Retinal pigment epithelial cell (primary cell): ENCODE data around the gene PDE6B.
"Not testable (repeated sequence)": the region's sequence is repeated elsewhere in the genome, so short reads cannot be mapped to it uniquely, and the experiment has no call there.

Experiments
- DNase-seq: peaks from one replicate; pipeline ENCODE4 v3.0.0-alpha.2; 2010; ENCODE audit warnings: low read depth
- H3K4me3 ChIP-seq: 2 replicates; pipeline ENCODE4 v1.5.1; 2011; ENCODE audit warnings: mild to moderate bottlenecking, low read length, control low read depth, moderate library complexity
- TF ChIP-seq, protein P1 (sequence below): conservative IDR thresholded peaks from 2 replicates; pipeline ENCODE4 v1.5.1; 2011; ENCODE audit warnings: low read depth, low read length, control low read depth, inconsistent platforms

Gene PDE6B

DNA sequence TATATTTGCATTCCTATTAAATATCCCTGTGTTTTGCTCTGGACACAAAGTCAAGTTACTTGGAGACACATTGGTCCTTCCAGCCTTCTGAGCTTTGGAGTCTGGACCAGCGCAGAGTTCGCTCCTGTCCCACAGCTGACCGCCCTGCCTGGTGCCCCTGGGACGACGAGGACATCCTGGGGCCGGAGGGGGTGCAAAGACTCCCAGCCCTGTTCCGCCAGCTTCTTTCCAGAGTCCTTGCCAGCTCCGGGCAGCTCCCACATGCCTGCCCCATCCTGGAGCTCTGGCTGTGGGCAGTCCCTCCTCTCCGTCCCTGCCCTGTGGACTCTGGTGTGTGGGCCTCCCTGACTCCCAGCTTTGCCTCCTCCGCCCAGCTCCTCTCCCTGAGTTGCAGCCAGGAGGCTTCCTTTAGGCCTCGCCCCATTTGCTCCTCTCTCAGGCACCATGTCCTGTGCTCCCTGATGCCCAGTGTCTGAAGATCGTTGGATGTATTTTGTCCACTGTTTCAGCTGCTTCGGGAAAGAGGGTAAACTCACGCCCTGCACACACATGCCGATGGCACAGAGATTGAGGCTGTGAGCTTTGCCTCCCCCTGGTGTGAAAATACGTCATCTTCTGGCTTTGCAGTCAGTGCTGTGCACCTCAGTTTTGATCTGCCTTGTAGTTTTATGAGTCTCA lies 75.4 kb downstream of the PDE6B start:
- H3K4me3 ChIP-seq = no peak overlapping the region
- no peak for DNase-seq
- TF ChIP-seq, protein P1, sequence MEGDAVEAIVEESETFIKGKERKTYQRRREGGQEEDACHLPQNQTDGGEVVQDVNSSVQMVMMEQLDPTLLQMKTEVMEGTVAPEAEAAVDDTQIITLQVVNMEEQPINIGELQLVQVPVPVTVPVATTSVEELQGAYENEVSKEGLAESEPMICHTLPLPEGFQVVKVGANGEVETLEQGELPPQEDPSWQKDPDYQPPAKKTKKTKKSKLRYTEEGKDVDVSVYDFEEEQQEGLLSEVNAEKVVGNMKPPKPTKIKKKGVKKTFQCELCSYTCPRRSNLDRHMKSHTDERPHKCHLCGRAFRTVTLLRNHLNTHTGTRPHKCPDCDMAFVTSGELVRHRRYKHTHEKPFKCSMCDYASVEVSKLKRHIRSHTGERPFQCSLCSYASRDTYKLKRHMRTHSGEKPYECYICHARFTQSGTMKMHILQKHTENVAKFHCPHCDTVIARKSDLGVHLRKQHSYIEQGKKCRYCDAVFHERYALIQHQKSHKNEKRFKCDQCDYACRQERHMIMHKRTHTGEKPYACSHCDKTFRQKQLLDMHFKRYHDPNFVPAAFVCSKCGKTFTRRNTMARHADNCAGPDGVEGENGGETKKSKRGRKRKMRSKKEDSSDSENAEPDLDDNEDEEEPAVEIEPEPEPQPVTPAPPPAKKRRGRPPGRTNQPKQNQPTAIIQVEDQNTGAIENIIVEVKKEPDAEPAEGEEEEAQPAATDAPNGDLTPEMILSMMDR = no peak

DNA sequence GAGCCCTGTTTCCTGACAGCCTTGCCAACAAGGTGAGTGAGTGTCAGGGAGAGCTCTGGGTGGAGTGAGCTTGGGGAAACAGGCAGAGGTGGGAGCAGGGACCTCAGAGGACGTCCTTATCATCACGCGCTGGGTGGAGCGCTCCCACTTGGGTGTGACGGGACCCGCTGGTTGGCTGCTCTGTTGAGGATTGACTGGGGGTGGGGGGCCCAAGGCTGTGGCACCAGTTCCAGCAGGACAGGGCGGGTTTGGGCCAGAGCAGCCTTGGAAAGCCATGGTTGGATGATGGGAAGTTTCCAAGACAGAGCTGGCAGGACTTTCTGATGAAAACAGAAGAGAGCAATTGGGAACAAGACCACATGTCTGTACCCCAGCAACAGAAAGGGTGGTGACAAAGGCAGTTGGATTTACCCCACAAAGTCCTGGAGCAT lies 77.3 kb downstream of the PDE6B start:
- TF ChIP-seq, protein P1 = no peak
- DNase-seq = no peak

DNA sequence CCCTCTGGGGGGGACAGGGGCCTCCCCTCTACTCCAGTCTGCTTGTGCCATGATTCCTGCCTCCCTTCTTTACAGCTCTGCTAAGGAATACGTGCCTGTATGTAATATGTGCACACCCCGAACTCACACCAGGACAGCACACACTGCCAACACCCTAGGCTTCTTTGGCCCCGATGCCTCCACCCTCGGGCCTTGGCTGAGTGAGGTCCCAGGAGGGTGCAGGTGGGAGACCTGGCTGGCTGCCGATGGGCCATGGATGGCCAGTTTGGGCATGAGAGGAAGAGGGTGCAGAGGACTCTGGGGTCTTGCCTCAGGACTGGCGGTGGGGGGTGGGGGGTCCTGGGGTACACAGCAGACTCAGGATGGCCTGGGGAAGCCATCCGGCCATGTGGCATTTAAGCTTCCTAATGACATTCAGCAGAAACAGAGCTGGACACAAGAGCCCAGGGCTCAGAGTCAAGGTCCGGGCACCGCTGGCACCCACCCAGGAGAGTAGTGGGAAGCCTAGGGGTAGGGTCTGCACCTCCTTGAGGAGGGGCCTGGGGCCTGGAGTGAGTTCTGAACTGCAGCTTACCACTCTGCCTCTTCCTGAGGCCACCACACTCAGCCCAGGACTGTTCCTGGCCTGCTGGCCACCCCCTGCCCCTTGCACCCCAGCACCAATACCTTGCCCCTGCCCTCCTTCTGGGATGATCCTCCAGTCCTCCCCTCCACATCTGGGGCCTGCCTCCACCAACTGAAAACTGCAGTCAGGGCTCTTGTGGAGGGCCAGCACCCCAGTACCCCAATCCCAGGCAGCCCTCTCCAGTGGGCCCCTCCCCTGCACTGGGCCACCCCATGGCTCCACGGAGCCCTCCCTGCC lies 78.2 kb downstream of the PDE6B start:
- TF ChIP-seq, protein P1 = no peak
- no peak for DNase-seq
- no peak overlapping the region for H3K4me3 ChIP-seq

More for the DNA sequence above, 77.3 kb downstream of the PDE6B start:
- no peak overlapping the region for H3K4me3 ChIP-seq

DNA sequence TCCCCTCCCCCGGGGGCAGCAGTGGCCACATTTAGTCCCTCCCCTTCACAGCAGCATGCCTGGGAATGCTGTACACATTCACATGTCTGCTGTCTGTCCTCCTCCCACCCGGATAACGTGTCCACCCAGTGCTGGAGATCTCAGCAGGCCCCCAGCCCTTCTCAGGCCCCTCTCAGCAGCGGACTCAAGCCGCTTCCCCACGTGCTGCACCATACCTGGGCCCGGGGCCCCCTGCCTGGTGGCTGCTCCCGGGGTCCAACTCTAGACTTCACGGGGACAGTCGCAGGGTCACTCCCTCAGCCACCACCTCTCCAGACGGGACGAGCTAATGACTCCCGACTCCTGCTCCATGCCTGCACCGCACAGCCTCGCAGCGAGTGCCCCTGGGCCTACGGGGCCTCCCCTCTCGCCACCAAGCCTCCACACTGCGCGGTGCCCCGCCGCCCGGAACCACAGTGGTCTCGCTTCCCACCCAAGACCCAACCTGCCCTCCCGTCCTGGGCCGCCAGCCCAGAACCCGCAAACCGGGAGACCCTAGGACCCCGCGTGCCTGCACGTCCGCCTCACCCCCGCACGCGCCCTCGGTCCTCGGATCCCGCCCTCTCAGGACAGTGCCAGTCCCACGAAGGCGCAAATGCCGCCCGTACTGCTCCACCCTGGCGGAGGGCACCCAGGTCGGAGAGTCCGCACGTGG lies 79.0 kb downstream of the PDE6B start:
- DNase-seq = no peak
- H3K4me3 ChIP-seq = no peak overlapping the region
- TF ChIP-seq, protein P1 = no peak

- no peak for DNase-seq
- H3K4me3 ChIP-seq = peak overlapping the region; percentile 50
- TF ChIP-seq, protein P1 = no peak
Observed at GRCh38 chr4:704971-705277, 79.6 kb downstream of the PDE6B start.

- TF ChIP-seq, protein P1 = no peak
- H3K4me3 ChIP-seq = peak within 1 kb of the TSS; percentile 82
- peak; percentile 66 for DNase-seq
Observed at GRCh38 chr4:705278-706082, 80.1 kb downstream of the PDE6B start, which contains the start of gene PCGF3. Gene PCGF3, plus strand, starts transcription at chr4:705832. Its CDS starts 27,849 bp downstream, at chr4:733681.

DNA sequence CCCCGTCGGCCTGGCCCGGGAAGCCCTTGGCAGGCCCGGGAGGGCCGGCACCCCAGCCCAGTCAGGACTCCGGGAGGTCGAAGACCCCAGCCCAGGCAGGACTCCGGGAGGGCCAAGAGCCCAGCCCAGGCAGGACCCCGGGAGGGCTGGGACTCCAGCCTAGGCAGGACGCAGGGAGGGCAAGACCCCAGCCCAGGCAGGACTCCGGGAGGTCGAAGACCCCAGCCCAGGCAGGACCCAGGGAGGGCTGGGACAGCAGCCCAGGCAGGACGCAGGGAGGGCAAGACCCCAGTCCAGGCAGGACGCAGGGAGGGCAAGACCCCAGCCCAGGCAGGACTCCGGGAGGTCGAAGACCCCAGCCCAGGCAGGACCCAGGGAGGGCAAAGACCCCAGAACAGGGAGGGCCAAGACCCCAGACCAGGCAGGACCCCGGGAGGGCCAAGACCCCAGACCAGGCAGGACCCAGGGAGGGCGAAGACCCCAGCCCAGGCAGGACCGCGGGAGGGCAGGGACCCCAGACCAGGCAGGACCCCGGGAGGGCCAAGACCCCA lies 80.8 kb downstream of the PDE6B start:
- peak overlapping the region; percentile 82 for H3K4me3 ChIP-seq
- not testable (repeated sequence) for DNase-seq
